ENCODE measurements around the gene PNPLA6.
"Not testable (repeated sequence)": the region's sequence is repeated elsewhere in the genome, so short reads cannot be mapped to it uniquely, and the experiment has no call there.

PNPLA6 gene

DNA sequence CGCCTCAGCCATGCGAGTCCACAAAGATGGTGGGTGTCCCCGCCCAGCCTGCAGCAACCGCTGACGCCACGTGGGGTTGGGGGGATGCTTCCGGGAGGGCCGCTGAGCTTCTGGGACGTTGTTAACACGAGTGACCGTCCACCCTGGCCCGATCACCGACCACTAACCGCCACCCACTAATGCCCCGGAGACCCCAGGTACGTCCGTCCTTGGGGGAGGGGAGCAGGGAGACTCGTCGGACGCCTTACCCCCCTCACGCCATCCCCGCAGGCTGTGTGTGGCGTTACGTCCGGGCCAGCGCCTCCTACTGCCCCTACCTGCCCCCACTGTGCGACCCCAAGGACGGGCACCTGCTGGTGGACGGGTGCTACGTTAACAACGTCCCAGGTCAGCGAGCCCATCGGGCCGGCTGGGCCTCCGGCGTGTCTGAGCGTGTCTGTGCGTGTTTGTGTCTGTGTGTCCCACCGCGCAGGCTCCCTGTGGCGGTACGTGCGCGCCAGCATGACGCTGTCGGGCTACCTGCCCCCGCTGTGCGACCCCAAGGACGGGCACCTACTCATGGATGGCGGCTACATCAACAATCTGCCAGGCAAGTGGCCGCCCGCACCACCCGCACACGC is 21.3 kb downstream of the PNPLA6 start:
- no peak for DNase-seq

DNA sequence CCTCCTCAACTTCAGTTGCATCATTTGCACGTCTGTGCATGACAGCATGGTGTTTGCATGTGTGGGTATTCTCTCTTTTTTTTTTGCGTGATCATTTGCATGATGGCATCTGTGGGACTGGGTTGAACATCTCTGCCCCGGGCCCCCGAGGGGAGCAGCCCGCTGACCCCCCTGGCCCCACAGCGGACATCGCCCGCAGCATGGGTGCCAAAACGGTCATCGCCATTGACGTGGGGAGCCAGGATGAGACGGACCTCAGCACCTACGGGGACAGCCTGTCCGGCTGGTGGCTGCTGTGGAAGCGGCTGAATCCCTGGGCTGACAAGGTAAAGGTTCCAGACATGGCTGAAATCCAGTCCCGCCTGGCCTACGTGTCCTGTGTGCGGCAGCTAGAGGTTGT is 23.1 kb downstream of the PNPLA6 start:
- DNase-seq, result no peak

DNA sequence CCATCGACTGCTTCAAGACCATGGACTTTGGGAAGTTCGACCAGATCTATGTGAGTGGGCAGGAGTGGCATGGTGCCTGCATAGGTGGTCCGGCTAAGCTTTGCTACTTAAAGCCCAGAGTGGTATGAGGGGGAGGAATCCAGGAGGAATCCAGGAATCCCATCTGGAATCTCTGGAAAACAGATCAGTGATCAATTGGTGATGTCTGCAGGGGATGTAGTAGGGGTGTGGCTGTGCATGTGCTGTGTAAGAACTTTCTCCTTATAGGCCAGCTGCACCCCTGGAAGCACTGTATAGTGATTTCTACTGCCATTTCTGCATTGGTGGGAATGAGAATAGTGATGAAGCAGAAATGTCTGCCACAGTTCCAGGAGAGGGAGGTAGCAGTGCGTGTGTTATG is 23.6 kb downstream of the PNPLA6 start:
- DNase-seq, result no peak

DNA sequence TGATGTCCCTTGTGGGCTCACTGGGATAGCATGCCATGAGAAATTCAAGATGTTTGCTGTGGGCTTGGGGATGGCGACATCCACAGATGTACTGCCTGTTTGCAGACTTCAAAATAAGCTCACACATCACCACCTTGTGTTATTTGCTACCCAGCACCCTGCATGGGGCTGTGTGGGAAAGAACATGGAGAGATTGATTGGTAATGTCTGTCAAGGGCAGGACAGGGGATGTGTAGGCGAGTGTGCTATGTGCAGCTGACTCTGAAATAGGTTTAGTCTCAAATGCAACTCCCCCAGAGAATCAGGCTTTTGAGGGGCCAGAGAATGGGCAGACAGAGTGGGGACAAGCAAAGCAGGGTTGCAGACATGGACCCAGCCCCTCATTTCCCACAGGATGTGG is 24.7 kb downstream of the PNPLA6 start:
- DNase-seq, result peak; percentile 45 to 62

DNA sequence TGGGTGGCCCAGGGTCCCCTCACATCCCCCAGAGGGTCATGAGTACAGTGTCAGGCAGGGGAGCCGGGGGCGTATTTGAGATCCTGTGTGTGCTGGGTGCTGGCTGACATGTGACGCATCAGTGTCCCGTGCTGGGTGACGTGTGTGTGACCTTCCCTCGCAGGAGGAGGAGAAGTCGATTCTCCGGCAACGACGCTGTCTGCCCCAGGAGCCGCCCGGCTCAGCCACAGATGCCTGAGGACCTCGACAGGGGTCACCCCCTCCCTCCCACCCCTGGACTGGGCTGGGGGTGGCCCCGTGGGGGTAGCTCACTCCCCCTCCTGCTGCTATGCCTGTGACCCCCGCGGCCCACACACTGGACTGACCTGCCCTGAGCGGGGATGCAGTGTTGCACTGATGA is 25.8 kb downstream of the PNPLA6 start:
- peak; percentile 57 to 82 for DNase-seq

DNA sequence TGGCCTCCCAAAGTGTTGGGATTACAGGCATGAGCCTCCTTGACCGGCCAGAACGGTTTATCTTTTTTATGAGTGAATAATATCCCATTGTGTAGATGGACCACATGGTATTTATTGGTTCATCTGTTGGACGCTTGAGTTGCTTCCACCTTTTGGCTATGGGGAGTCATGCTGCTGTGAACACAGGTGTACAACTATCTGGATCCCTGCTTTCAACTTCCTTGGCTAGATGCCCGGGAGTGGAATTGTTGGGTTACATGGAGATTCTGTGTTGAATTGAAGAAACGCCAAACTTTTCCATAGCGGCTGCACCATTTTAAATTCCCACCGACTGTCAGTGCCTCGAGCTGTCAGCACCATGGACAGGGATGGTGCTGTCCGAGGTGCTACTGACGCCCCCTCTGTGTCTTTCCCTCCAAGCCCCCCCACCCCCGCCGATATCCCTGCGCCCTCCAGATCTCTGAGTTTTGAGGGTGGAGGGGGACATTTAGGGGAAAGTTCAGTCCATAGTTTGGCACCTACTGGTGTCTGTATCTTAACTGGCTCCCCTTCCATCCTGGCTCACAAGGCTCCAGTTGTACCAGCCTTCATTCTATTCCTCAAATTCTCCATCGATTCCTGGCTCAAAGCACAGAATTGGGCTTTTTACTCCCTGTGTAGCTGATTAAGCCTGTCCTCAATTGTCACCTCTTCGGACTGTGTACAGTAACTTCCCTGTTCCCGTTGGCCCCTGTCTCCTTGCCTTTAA is 27.3 kb downstream of the PNPLA6 start:
- no peak for DNase-seq

DNA sequence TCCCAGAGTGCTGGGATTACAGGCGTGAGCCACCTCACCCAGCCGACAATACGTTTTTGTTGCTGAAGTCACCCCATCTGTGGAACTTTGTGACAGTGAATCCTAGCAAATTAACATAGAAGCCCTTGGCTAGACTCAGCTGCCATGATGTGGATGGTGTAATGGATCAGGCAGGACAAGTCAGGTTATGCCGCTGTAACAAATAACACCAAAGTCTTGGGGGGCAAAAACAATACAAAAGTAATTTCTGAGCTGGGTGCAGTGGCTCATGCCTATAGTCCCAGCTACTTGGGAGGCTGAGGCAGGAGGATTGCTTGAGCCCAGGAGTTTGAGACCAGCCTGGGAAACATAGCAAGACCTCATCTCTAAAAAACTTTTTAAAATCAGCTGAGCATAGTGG is 29.3 kb downstream of the PNPLA6 start:
- DNase-seq, result no peak

DNA sequence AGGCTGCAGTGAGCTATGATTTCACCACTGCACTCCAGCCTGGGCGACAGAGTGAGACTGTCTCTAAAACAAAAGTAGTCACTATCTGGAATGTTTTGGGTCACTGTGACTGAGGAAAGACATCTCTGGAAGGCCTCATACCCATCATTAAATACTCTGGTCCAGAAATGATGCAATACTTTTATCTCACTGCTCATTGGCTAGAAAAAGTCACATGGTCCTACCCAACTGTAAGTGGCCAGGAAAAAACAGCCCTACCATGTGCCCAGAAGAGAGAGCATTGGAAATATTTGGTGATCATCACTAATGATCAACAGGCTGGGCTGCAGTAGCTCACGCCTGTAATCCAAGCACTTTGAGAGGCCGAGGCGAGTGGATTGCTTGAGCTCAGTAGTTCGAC is 29.8 kb downstream of the PNPLA6 start:
- DNase-seq, result no peak

DNA sequence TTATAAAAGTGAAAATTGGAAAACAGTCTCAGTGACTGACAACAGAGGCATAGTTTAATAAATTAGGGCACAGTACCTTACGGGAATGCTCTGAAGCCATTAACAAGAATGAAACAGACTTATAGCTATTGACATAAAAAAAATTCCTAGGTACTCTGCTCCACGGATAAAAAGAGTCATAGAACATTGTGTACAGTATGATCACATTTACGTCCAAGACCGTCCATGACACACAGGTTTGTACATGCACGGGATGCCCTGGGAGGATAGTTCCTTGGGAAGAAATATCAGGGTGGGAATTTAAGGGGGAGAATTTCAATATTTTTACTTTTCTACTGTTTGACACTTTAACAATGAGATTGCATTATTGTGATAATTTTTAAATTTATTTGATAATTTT is 35.2 kb downstream of the PNPLA6 start:
- DNase-seq, result no peak

DNA sequence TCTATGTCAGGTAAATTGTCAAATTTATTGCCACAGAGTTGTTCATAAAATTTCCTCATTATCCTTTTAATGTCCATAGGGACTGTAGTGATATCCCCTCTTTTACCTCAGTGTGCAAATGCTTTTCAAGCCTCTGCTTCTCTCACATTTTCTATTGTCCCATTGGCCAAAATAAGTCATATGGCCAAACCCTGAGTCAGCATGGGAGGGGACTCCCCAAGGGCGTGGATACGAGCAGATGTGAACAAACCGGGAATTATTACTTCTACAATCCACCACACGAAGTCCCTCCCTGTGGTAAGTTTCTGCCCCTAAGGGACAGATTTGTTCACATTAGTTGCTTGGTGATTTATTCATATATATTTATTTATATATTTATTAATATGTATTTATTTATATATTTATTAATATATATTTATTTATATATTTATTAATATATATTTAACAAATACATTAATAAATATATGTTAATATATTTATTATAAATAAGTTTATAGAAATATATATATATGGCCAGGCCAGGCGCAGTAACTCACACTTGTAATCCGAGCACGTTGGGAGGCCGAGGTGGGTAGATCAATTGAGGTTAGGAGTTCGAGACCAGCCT is 40.0 kb downstream of the PNPLA6 start:
- DNase-seq, result peak; percentile 40 to 67

DNA sequence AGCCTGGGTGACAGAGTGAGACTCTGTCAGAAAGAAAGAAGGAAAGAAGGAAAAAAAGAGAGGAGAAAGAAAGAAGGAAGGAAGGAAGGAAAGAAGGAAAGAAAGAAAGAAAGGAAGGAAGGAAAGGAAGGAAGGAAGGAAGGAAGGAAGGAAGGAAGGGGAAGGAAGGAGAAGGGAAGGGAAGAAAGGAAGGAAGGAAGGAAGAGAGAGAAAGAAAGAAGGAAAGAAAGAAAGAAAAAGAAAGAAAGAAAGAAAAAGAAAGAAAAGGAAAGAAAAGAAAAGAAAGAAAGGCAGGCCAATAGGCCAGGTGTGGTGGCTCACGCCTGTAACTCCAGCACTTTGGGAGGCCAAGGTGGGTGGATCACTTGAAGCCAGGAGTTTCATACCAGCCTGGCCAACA is 41.9 kb downstream of the PNPLA6 start:
- DNase-seq, result not testable (repeated sequence)

DNA sequence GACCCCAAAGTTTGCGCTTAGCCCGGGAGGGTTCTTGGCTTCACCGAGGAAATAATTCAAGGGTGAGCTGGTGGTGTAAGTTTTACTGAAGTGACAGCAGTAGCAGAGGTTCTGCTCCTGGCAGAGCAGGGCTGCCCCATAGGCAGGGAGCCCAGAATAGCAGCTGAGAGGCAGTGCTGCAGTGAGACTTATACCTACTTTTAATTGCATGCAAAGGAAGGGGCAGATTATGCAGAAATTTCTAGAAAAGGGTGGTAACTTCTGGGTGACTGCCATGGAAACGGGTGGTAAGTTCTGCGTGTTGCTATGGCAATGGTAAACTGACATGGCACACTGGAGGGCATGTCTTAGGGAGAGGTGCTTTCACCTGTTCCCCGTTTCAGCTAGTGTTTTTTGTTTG is 42.6 kb downstream of the PNPLA6 start:
- no peak for DNase-seq

DNA sequence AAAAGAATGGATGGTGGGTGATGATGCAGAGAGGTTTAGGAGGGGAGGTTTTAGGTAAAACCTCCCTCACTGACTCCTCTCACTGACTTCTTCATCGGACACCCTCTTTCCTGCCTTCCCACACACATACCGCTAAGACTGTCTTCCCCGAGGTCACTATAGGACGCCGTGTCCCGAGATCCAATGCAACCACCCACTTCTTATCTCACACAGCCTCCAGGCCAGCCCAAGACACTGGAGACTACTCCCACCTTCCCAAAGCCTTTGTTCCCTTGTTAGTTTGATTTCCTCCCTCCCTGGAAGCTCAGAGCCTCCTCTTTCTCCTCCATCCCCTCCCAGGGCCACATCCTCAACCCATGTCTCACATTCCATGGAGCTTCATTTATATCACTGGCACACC is 43.7 kb downstream of the PNPLA6 start:
- DNase-seq, result peak in 1 of 2 donors; percentile 26

DNA sequence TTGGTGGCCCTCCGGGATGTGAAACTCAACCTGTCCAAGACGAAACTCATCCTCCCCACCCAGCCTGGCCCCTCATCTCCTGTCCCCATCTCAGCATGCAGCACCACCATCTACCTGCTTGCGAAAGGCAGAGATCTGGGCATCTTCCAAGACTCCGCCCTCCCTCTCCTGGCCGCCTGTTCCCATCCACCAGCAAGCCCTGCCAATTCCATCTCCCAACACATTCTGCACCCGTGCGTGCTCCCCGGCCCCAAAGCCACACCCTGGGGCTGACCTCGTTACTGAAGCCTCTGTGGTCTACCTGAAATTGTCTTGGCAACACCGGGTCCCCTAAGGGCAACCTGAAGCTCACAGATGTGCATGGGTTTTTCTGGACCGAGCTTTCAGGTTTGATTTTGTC is 46.9 kb downstream of the PNPLA6 start:
- no peak for DNase-seq

DNA sequence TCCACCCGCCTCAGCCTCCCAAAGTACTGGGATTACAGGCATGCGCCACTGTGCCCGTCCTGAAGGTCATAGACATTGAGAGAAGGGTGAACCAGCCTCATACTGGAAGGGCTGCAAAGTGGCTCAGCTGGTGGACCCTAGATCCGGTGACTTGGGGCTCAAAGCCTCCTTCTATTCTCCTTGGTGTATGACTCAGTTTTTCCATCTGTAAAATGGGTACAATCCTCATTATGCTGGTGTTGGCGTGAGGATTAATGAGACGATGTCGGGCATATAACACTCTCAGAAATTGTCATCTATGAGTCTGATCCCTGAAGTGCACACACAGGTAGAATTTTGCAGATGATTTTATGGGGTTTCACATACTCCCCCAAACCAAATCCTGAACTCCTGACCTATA is 54.3 kb downstream of the PNPLA6 start:
- DNase-seq, result no peak

DNA sequence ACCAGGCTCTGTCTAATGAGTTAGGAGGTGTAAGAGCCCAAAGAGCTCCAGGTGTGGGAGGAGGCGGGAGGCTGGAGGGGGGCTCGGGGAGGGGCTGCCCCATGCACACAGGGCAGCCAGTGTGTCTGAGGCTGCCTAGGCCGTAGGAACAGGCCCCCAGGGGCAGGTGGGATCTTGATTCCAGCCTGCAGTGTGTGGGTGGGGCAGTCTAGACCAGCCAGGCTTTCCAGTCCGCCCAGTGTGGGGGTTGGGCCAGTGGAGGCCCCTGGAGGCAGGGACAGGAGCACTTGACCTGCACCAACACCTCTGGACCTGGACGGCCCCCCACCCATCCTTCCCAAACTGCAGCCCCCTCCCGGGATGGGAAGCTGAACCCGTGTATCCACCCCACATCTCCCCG is 54.7 kb downstream of the PNPLA6 start:
- DNase-seq, result no peak

DNA sequence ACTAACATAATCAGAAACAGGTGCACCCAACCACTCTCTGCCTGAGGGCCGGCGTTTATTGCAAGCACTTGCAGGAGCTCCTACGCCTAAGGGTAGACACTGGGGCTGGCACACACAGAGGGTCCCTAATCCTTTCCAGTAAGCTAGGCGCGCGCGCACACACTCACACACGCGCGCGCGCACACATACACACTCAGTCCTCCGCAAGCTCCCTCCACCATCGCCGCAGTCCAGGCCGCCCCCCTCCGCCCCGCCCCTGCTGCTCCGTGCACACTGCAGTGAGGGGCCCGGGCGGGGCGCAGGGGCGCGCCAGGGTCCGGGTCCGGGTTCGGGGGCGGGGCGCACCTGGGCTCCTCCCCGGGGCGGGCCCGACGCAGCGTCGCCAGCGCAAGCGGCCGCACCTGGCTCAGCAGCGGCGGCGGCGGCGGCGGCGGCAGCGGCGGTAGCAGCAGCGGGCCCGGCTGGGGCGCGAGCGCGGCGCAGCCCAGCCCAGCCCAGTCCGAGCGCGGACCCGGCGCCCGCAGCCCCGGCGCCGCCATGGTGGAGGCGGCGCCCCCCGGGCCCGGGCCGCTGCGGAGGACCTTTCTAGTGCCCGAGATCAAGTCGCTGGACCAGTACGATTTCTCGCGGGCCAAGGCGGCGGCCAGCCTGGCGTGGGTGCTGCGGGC is 60.1 kb downstream of the PNPLA6 start, which contains the start of gene CAMSAP3:
Gene CAMSAP3 (plus strand): TSS at position 398 of the 668 bp plus-strand sequence. CDS start 140 bp downstream, at position 538.
- DNase-seq, result no peak

DNA sequence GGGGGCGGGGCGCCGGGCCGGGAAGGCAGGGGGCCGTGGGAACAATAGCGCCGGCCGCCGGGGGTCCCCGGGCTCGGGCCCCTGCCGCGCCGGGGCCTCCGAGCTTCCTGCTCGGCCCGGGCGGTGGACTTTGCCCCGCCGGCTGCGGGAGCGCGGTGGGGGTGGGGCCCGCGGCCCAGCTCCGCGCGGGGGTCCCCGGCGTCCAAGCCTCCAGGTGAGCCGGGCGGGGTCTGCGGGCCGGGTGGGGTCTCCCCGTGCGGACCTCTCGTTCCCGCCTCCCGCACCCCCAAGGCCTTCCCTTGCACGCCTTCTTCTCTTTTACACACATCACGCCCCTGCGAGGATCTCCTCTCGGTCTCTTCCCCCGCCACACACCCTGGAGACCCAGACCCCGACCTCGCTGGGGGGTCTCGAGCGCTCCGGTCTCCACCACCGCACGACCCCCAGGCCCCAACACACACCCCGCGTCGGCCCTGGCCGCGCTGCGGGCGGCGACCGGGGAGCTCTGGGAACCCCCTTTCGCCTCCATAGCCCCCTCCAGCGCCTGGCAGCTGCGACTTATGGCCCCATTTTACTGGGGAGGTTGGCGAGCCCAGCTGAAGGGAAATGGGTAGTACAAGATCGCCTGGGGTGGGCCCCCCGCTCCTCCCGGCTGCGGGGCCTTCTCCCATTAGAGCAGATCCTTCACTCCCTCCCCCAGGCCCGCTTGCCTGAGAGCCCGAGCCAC is 60.9 kb downstream of the PNPLA6 start:
- DNase-seq, result no peak

DNA sequence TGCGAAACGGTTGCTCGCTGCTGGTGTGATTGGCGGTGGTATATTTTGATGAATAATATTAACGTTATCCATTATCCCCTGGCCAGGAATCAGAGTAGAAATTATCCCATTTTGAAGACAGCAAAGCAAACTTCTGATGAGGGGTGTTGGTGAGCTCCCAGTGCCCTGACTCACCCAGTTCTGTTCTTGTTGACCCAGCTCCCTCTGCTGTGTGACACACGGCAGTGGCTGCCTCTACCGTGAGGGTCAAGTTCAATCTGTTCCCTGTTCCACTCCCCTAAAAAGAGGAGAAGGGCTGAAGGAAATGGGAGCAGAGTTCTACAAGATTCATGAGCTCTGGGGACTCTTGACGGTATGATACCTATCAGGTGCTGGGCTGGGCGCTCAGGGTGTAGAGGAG is 62.2 kb downstream of the PNPLA6 start:
- no peak for DNase-seq

DNA sequence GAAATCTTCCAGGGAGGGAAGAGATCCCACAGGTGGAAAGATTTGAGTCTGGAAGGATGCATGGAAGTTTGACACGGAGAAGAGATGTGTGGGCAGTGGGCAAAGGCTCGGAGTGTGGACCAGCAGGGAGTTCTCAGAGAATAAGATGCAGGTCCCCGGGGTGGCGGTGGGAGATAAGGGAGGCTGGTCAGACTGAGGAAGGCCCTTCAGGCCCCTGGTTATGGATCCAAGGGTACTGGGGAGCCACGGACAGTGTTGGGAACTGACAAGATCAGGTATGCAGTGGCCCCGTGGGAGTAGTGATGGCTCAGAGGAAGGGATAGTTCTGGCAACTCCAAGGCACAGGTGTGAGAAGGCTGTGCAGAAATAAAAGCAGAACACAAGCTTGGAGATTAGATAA is 62.7 kb downstream of the PNPLA6 start:
- no peak for DNase-seq

DNA sequence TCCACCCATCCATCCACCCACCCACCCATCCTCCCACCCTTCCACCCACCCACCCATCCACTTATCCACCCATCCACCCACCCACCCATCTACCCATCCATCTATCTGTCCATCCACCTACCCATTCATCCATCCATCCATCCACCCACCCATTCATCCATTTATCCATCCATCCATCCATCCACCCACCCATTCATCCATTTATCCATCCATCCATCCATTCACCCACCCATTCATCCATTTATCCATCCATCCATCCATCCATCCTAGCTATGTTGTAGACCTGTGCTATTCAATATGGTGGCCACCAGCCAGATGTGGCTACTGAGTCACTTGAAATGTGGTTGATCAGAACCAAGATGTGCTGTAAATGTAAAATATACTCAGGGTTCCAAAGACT is 65.2 kb downstream of the PNPLA6 start:
- DNase-seq, result no peak

DNA sequence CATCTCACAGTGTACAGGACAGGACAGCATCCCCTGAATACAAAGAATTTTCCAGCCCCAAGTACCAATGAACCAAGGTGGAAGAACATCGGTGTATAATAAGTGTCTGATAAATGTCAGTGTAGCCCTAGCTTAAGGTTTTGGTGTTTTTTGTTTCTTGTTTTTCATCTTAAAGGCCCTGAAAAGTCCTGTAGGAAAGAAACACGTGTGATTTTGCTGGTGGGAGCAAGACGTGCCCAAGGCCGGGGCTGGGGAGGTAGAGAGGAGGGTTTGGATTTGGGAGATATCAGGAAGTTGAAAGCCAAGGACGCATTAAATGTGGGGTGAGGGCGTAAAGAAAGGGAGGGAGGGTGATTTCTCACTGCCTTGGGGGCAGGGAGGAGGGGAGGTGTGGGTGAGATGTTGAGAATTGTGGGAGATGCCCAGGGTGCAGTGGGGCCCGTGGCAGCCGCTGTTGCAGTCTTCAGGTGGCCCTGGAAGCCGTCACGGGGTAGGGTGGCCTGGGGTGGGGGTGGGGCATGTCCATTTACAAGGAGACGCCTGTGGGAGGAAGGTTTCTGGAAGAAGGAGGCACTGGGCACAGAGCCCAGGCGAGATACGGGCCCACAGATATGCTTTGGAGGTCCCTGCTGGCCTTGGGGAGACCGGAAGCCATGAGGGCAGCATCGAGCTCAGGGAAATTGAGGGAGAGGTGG is 66.9 kb downstream of the PNPLA6 start:
- DNase-seq, result no peak
